Stimulated activated effector memory CD8-positive, alpha-beta T cell treated with anti-CD3 and anti-CD28 coated beads, Interleukin-12 subunit alpha, Interleukin-12 subunit beta, amount 100 ng/mL, for 72 hours (primary cell): ENCODE data around the gene NATD1.
"Not testable (repeated sequence)": the region's sequence is repeated elsewhere in the genome, so short reads cannot be mapped to it uniquely, and the experiment has no call there.

ENCODE experiments used
- ATAC-seq: fragments of 150-1000 bp; cut with Tn5 transposase; 2 replicates; pipeline ENCODE4 v1.10.0; 2021
- DNase-seq, 2 donors: peaks; one replicate each; pipeline ENCODE4 v3.0.0; 2021 to 2022; ENCODE audit warnings: low spot score in 2 of 2
- H3K27ac Mint-ChIP-seq: one replicate; pipeline ENCODE4 v1.8.0; 2022; ENCODE audit warnings: mild to moderate bottlenecking, mixed read lengths
- H3K36me3 Mint-ChIP-seq: one replicate; pipeline ENCODE4 v1.8.0; 2022; ENCODE audit warnings: mild to moderate bottlenecking, mixed read lengths
- H3K4me1 Mint-ChIP-seq: one replicate; pipeline ENCODE4 v1.8.0; 2022; ENCODE audit warnings: mixed read lengths
- H3K4me3 Mint-ChIP-seq: one replicate; pipeline ENCODE4 v1.8.0; 2022; ENCODE audit warnings: mild to moderate bottlenecking, mixed read lengths
- H3K9me3 Mint-ChIP-seq: one replicate; pipeline ENCODE4 v1.8.0; 2022; ENCODE audit warnings: mixed read lengths

NATD1 gene

GRCh38 chr17:21208352-21208751, 44.9 kb downstream of the NATD1 start:
- no peak overlapping the region for H3K4me3 Mint-ChIP-seq
- DNase-seq (no peak), ATAC-seq (no peak)
- H3K9me3 Mint-ChIP-seq: no peaks in the 10 kb centered on the region
- peaks cover 52% of the 10 kb centered on the region for H3K4me1 Mint-ChIP-seq
- H3K36me3 Mint-ChIP-seq: peaks cover 60% of the 10 kb centered on the region
- H3K27ac Mint-ChIP-seq: no peak overlapping the region

GRCh38 chr17:21204935-21205334, 48.3 kb downstream of the NATD1 start:
- no peak for ATAC-seq
- DNase-seq: no peak
- Mint-ChIP-seq H3K36me3 (peaks cover 56% of the 10 kb centered on the region), H3K27ac (peak overlapping the region; percentile 45), H3K4me3 (no peak overlapping the region), H3K9me3 (no peaks in the 10 kb centered on the region), H3K4me1 (peaks cover 38% of the 10 kb centered on the region)

- H3K36me3 Mint-ChIP-seq: peaks cover 48% of the 10 kb centered on the region
- H3K4me1 Mint-ChIP-seq: peaks cover 39% of the 10 kb centered on the region
- no peaks in the 10 kb centered on the region for H3K9me3 Mint-ChIP-seq
- no peak overlapping the region for H3K4me3 Mint-ChIP-seq
- ATAC-seq (no peak), DNase-seq (no peak)
- H3K27ac Mint-ChIP-seq: no peak overlapping the region
Observed at GRCh38 chr17:21202512-21202911, 50.7 kb downstream of the NATD1 start.

GRCh38 chr17:21201874-21202273, 51.3 kb downstream of the NATD1 start:
- no peak for DNase-seq
- Mint-ChIP-seq H3K27ac (no peak overlapping the region), H3K4me1 (peaks cover 39% of the 10 kb centered on the region), H3K36me3 (peaks cover 49% of the 10 kb centered on the region), H3K9me3 (no peaks in the 10 kb centered on the region), H3K4me3 (no peak overlapping the region)
- no peak for ATAC-seq

GRCh38 chr17:21201298-21201595, 52.0 kb downstream of the NATD1 start:
- Mint-ChIP-seq H3K27ac (peak overlapping the region; percentile 40), H3K4me3 (no peak overlapping the region), H3K36me3 (peaks cover 54% of the 10 kb centered on the region), H3K9me3 (no peaks in the 10 kb centered on the region), H3K4me1 (peaks cover 38% of the 10 kb centered on the region)
- DNase-seq: no peak
- no peak for ATAC-seq

- H3K36me3 Mint-ChIP-seq: peaks cover 54% of the 10 kb centered on the region
- H3K4me1 Mint-ChIP-seq: peaks cover 33% of the 10 kb centered on the region
- ATAC-seq (no peak), DNase-seq (no peak)
- H3K4me3 Mint-ChIP-seq: no peak overlapping the region
- peak overlapping the region; percentile 40 for H3K27ac Mint-ChIP-seq
- H3K9me3 Mint-ChIP-seq: no peaks in the 10 kb centered on the region
Observed at GRCh38 chr17:21200590-21201297, 52.5 kb downstream of the NATD1 start.

GRCh38 chr17:21199856-21200255, 53.4 kb downstream of the NATD1 start:
- Mint-ChIP-seq H3K27ac (no peak overlapping the region), H3K4me3 (no peak overlapping the region), H3K9me3 (no peaks in the 10 kb centered on the region), H3K4me1 (peaks cover 24% of the 10 kb centered on the region), H3K36me3 (peaks cover 54% of the 10 kb centered on the region)
- no peak for DNase-seq
- peak; percentile 24 for ATAC-seq

GRCh38 chr17:21199311-21199710, 53.9 kb downstream of the NATD1 start:
- no peaks in the 10 kb centered on the region for H3K9me3 Mint-ChIP-seq
- H3K36me3 Mint-ChIP-seq: peaks cover 54% of the 10 kb centered on the region
- H3K4me3 Mint-ChIP-seq: no peak overlapping the region
- H3K27ac Mint-ChIP-seq: no peak overlapping the region
- DNase-seq: no peak
- peaks cover 20% of the 10 kb centered on the region for H3K4me1 Mint-ChIP-seq
- ATAC-seq: peak; percentile 55

- no peak overlapping the region for H3K27ac Mint-ChIP-seq
- H3K36me3 Mint-ChIP-seq: peaks cover 46% of the 10 kb centered on the region
- ATAC-seq (no peak), DNase-seq (no peak)
- H3K4me3 Mint-ChIP-seq: no peak overlapping the region
- peaks cover 20% of the 10 kb centered on the region for H3K4me1 Mint-ChIP-seq
- H3K9me3 Mint-ChIP-seq: no peaks in the 10 kb centered on the region
Observed at GRCh38 chr17:21198411-21198810, 54.8 kb downstream of the NATD1 start.

- H3K27ac Mint-ChIP-seq: peak overlapping the region; percentile 34
Observed at GRCh38 chr17:21196126-21196525, 57.1 kb downstream of the NATD1 start.

GRCh38 chr17:21194703-21195102, 58.5 kb downstream of the NATD1 start:
- Mint-ChIP-seq H3K9me3 (no peaks in the 10 kb centered on the region), H3K36me3 (peaks cover 40% of the 10 kb centered on the region), H3K27ac (no peak overlapping the region), H3K4me1 (peaks cover 6% of the 10 kb centered on the region), H3K4me3 (no peak overlapping the region)
- ATAC-seq (no peak), DNase-seq (no peak)

More at GRCh38 chr17:21196126-21196525, 57.1 kb downstream of the NATD1 start:
- Mint-ChIP-seq H3K9me3 (no peaks in the 10 kb centered on the region), H3K4me3 (no peak overlapping the region), H3K36me3 (peaks cover 41% of the 10 kb centered on the region), H3K4me1 (peaks cover 18% of the 10 kb centered on the region)
- ATAC-seq (no peak), DNase-seq (no peak)

- no peaks in the 10 kb centered on the region for H3K9me3 Mint-ChIP-seq
- H3K36me3 Mint-ChIP-seq: peaks cover 40% of the 10 kb centered on the region
- DNase-seq (no peak), ATAC-seq (no peak)
- H3K4me1 Mint-ChIP-seq: peaks cover 6% of the 10 kb centered on the region
- no peak overlapping the region for H3K4me3 Mint-ChIP-seq
- no peak overlapping the region for H3K27ac Mint-ChIP-seq
Observed at GRCh38 chr17:21194226-21194625, 59.0 kb downstream of the NATD1 start.

GRCh38 chr17:21193031-21193430, 60.2 kb downstream of the NATD1 start:
- ATAC-seq (peak; percentile 87), DNase-seq (no peak)
- no peaks in the 10 kb centered on the region for H3K9me3 Mint-ChIP-seq
- peaks cover 36% of the 10 kb centered on the region for H3K36me3 Mint-ChIP-seq
- H3K4me1 Mint-ChIP-seq: no peaks in the 10 kb centered on the region
- no peak overlapping the region for H3K4me3 Mint-ChIP-seq
- peak overlapping the region; percentile 17 for H3K27ac Mint-ChIP-seq

GRCh38 chr17:21192414-21192813, 60.8 kb downstream of the NATD1 start:
- ATAC-seq, DNase-seq: not testable (repeated sequence)
- H3K36me3 Mint-ChIP-seq: peaks cover 30% of the 10 kb centered on the region

GRCh38 chr17:21191698-21192097, 61.5 kb downstream of the NATD1 start:
- peak overlapping the region; percentile 46 for H3K27ac Mint-ChIP-seq
- ATAC-seq (no peak), DNase-seq (no peak)
- H3K36me3 Mint-ChIP-seq: peaks cover 23% of the 10 kb centered on the region
- H3K9me3 Mint-ChIP-seq: no peaks in the 10 kb centered on the region
- no peak overlapping the region for H3K4me3 Mint-ChIP-seq
- no peaks in the 10 kb centered on the region for H3K4me1 Mint-ChIP-seq

More at GRCh38 chr17:21192414-21192813, 60.8 kb downstream of the NATD1 start:
- H3K27ac Mint-ChIP-seq: peak overlapping the region; percentile 17
- not testable (repeated sequence) for H3K9me3 Mint-ChIP-seq, H3K4me1 Mint-ChIP-seq, H3K4me3 Mint-ChIP-seq

- no peak overlapping the region for H3K27ac Mint-ChIP-seq
- no peak for DNase-seq
- no peaks in the 10 kb centered on the region for H3K9me3 Mint-ChIP-seq
- no peak for ATAC-seq
- H3K4me3 Mint-ChIP-seq: no peak overlapping the region
- peaks cover 18% of the 10 kb centered on the region for H3K36me3 Mint-ChIP-seq
- no peaks in the 10 kb centered on the region for H3K4me1 Mint-ChIP-seq
Observed at GRCh38 chr17:21190078-21190477, 63.1 kb downstream of the NATD1 start.
